DOHH2 (cell line): Measurements from ENCODE around the gene PSMD6.

ENCODE experiments used
- EZH2phosphoT487 ChIP-seq: fragments of 200-600 bp; sonication (generic); IDR thresholded peaks from 2 replicates; pipeline ENCODE4 v1.6.1; 2017; ENCODE audit warnings: borderline replicate concordance, mild to moderate bottlenecking, antibody characterized with exemption, low read length, moderate library complexity, mixed read lengths
- TF ChIP-seq, protein P1 (sequence below): fragments of 200-600 bp; sonication (generic); IDR thresholded peaks from one replicate; pipeline ENCODE4 v1.5.1; 2014; ENCODE audit warnings: antibody characterized with exemption, mild to moderate bottlenecking, low read depth, low read length; ENCODE audit not compliant: poor library complexity, severe bottlenecking

DNA sequence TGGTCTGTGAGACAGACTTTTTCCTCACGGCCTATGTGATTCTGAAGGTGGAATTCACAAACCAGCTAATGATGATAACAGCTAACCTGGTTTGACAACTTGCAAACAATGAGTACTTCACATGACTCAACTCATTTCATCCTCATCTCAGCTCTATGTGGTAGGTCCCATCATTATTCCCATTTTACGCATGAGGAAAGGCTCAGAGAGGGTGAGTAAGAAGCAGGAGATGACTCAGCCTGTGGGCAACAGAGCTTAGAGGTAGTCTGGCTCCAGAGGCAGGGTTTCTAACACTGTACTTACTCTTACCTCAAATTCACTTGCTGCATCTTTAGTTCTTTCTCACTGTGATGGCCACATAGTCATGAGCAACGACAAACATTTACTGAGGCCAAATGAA is 25.8 kb upstream of the PSMD6 start:
- TF ChIP-seq, protein P1, sequence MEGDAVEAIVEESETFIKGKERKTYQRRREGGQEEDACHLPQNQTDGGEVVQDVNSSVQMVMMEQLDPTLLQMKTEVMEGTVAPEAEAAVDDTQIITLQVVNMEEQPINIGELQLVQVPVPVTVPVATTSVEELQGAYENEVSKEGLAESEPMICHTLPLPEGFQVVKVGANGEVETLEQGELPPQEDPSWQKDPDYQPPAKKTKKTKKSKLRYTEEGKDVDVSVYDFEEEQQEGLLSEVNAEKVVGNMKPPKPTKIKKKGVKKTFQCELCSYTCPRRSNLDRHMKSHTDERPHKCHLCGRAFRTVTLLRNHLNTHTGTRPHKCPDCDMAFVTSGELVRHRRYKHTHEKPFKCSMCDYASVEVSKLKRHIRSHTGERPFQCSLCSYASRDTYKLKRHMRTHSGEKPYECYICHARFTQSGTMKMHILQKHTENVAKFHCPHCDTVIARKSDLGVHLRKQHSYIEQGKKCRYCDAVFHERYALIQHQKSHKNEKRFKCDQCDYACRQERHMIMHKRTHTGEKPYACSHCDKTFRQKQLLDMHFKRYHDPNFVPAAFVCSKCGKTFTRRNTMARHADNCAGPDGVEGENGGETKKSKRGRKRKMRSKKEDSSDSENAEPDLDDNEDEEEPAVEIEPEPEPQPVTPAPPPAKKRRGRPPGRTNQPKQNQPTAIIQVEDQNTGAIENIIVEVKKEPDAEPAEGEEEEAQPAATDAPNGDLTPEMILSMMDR = no peak
- no peak for TF ChIP-seq EZH2phosphoT487
